Activated T-cell treated with anti-CD3 and anti-CD28 coated beads for 24 hours (primary cell): ENCODE data around the gene ARHGAP45.
"Not testable (repeated sequence)": the region's sequence is repeated elsewhere in the genome, so short reads cannot be mapped to it uniquely, and the experiment has no call there.

ENCODE experiments used
- DNase-seq: peaks from one replicate; pipeline ENCODE4 v3.0.0-alpha.2; 2020; ENCODE audit warnings: low read depth

Gene ARHGAP45

GRCh38 chr19:1116726-1117581, 50.0 kb downstream of the ARHGAP45 start:
- DNase-seq, result no peak

GRCh38 chr19:1117654-1118053, 50.7 kb downstream of the ARHGAP45 start:
- DNase-seq, result no peak

DNA sequence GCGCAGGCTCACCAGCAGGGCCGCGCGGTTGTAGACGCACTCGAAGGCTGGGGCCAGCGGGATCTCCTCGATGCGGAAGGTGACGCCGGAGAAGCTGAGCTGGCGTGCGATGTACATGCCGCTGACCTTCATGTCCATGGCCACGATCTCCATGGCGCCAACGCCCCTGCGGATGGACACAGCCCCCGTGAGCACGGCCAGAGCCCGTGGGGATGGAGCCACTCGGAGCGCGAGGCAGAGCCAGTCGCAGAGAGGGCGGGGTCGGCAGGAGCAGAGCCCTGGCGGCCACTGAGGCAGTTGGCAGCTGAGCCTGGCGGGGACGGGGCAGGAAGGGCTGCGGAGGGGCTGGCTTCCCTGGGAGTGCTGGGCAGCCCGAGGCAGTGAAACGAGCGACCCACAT, 52.0 kb downstream of the ARHGAP45 start:
- no peak for DNase-seq

GRCh38 chr19:1119475-1120217, 52.7 kb downstream of the ARHGAP45 start:
- no peak for DNase-seq

- no peak for DNase-seq
Observed at GRCh38 chr19:1121395-1121794, 54.4 kb downstream of the ARHGAP45 start.

- DNase-seq, result no peak
Observed at GRCh38 chr19:1122021-1122971, 55.3 kb downstream of the ARHGAP45 start.

DNA sequence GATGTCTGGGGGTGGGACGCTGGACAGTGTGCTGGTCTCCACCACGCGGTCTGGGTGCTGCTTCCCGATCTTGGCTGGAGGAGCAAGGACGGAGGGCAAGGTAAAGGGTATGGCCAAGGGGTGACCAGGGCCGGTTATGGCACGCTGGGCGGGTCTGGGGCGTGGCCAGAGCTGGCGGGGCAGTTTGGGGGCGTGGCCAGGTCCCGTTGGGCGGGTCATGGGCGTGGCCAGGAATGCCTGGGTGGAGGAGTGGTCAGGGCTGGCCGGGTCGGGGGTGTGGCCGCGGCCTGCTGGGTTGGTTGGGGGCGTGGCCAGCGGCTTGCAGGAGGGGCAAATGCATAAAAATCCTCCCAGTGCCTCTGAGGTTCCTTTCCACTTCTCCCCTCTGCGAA, 56.0 kb downstream of the ARHGAP45 start:
- peak; percentile 42 for DNase-seq

- DNase-seq, result no peak
Observed at GRCh38 chr19:1123381-1123780, 56.4 kb downstream of the ARHGAP45 start.

DNA sequence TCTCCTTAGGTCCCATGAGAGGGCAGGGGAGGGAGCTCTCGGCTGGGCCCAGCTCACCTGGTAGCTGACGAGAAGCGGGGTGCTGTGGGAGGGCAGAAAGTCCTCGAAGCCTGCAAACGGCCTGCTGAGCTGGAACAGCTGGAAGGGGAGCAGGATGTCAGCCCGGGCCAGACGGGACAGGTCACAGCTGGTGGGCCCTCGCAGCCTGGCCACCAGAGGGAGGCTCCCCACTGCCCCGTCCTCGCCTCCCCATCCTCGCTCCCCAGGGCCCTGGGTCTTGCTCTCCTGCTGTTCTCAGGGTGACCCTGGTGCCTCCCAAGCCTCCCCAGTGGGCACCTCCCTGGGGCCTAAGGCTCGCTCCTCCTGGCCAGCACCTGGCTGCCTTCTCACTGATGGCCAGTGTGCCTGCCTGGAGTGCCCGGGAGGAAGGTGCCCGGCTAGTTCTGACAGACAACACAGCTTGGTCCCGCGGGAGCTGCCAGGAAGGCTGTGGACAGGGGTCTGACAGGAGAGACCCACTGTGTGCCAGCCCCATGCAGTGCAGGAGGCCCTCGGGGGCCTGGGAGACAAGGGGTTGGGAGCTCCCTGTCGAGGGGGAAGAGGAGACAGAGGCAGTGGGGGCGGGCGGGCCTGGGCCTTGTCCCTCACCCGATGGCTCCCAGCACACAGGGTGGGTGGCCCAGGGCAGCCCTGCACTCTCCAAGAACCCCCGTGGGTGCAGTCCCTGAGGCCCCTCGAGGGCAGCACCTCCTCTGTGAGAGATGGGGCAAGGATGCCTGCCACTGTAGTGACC, 57.1 kb downstream of the ARHGAP45 start:
- no peak for DNase-seq

DNA sequence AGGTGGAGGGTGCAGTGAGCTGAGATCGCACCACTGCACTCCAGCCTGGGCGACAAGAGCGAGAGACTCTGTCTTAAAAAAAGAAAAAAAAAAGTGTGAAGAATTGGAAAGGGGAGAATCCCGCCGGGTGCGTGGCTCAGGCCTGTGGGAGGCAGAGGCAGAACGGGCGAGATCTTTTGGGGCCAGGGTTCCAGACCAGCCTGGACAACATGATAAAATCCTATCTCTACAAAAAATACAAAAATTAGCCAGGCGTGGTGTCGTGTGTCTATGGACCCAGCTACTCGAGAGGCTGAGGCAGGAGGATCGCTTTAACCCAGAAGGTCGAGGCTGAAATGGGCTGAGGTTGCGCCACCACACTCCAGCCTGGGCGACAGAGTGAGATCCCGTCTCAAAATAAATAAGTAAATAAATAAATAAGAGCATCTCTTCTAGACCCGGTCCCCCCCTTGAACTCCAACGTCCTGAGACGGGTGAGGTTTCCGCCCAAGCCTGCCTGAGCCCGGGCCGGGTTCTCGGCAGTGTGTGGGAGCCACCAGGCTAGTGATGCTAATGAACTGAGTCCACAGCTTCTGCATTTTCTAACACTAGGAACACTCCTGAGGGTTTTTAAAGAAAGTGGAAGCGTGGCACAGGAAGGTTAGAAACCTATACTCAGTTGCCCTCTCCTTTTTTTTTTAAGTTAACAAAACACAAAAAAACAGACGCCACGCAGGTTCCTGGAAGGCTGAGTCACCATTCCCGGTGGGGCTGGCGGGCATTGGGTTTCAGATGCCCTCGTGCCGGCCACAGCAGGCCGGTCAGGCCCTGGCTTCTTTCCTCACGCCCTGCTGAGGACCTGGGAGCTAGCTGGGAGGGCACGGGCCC, 58.9 kb downstream of the ARHGAP45 start:
- no peak for DNase-seq

DNA sequence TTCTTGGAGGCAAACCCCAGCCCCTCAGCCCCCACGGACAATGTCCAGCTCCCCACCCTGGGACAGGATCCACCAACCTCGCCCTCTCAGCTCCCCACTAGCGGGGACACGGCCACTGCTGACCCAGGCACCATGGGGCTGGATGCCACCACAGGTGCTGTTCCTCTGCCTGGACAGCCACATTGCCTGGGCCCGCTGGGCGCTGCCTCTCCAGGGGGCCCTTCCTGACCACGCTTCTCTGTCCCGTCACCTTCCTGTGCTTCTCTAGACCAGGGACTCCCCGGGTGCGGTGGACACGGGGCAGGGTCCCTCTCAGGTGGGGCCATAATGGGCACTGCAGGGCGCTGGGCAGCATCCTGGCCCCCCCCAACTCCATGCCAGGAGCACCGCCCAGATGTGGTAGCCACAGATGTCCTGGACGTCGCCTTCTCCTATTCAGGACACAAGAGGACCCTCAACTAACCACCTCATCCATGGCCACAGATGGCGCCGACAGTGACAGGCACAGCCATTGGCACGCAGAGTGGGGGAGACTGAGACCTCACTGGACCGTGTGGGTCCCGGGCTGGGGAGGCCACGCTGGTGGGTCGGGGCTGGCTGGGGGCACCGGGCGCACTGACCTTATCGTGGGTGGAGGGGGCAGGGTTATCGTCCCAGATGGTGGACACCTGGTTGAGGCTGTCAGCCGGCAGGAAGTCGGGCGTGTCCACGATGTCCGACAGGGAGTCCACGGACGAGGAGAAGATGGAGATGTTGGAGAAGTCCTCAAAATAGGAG, 60.2 kb downstream of the ARHGAP45 start:
- no peak for DNase-seq

- DNase-seq, result no peak
Observed at GRCh38 chr19:1128106-1128505, 61.1 kb downstream of the ARHGAP45 start.

GRCh38 chr19:1129084-1129483, 62.1 kb downstream of the ARHGAP45 start:
- not testable (repeated sequence) for DNase-seq

DNA sequence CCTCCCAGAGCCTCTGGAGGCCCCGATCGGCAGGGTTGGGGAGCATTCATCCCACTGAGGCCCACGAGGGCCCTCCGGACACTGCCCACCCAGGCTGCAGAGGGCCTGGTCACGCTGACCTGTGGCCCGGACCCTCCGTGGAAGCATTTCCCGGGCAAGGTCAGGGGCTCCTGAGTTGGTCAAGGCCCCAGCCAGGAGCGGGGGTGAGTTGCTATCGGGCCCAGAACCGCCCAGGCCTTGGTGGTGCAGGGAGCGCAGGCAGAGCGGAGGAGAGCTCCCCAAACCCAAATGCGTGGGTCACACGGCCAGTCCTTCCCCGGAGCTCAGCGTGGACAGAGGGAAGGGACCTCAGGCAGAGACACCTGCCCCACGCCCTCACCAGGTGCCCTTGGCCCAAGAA, 62.6 kb downstream of the ARHGAP45 start:
- DNase-seq, result no peak

GRCh38 chr19:1130771-1131717, 64.1 kb downstream of the ARHGAP45 start:
- DNase-seq, result peak; percentile 36

- DNase-seq, result peak; percentile 85
Observed at GRCh38 chr19:1131718-1132551, 65.0 kb downstream of the ARHGAP45 start.

DNA sequence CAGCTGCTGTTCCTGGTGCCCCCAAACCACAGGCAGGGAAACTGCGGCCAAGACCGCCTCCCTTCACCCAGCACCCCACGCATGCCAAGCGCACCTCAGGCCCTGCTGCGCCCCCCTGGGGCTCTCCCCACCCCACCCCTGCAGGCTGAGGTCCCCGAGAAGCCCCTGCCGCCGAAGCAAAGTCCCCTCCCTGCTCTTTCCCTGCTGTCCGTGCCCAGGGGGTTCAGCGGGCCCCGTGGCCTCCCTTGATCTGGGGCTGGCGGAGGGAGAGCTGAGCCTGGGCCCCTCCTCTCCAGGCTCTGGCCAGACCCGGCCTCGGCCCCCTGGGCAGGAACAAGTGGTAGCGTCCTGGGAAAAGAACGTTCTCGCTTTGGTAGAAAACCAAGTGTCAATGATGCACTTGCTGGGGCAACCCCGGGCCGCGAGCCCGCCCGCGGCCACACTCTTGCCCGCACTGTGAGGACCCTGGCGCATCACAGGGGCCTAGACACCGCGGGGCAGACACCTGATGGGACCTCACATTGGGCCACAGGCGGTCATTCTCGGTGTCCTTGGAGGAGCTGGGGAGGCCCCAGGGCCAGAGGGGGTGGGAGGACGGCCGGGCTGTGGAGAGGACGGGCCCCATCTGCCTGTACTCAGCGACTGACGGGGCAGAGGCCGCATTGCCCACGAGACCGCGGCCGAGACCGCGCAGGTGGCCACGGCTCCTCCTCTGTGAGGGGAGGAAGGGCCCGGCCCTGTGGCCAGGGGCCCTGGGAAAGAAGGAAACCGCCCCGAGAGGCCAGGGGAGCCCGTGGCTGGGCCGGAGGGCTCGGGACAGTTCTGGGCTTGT, 65.8 kb downstream of the ARHGAP45 start:
- no peak for DNase-seq
